Gastroesophageal sphincter (tissue), 3 donors: ENCODE results near the gene LTBP1.

ENCODE experiments used
- CTCF ChIP-seq, 4 experiments: fragments of 200-600 bp in 2 of 4; fragments of 450-650 bp in 2 of 4; sonication (generic) in 1 of 4; IDR thresholded peaks; one replicate each; pipeline ENCODE4 v1.5.1; 2017 to 2019; ENCODE audit warnings: antibody characterized with exemption in 4 of 4, mild to moderate bottlenecking in 2 of 4, moderate library complexity in 2 of 4
- EP300 ChIP-seq: sonication (generic); formaldehyde crosslinking; IDR thresholded peaks from one replicate; pipeline ENCODE4 v1.6.1; 2017; ENCODE audit warnings: antibody characterized with exemption, mild to moderate bottlenecking
- POLR2A ChIP-seq, 2 donors: fragments of 450-650 bp; IDR thresholded peaks; one replicate each; pipeline ENCODE4 v1.6.1; 2017; ENCODE audit warnings: antibody characterized with exemption in 2 of 2, mild to moderate bottlenecking in 2 of 2, moderate library complexity in 1 of 2
- POLR2AphosphoS5 ChIP-seq: sonication (generic); formaldehyde crosslinking; IDR thresholded peaks from one replicate; pipeline ENCODE4 v1.6.1; 2017; ENCODE audit warnings: antibody characterized with exemption

- TF ChIP-seq CTCF (IDR thresholded peaks at IDR 0.05), result no peak
- TF ChIP-seq POLR2A (IDR thresholded peaks at IDR 0.05), result no peak
- TF ChIP-seq EP300, result no peak
- TF ChIP-seq POLR2AphosphoS5, result no peak
Measured at GRCh38 chr2:33437815-33438214, 491.1 kb downstream of the LTBP1 start.
